Vagina (tissue), 2 donors: ENCODE measurements around the gene CHIC1.

Experiments used
- CTCF ChIP-seq, 3 experiments: fragments of 450-650 bp in 2 of 3; fragments of 200-600 bp in 1 of 3; sonication (generic) in 1 of 3; IDR thresholded peaks; one replicate each; pipeline ENCODE4 v1.5.1; 2017 to 2019; ENCODE audit warnings: antibody characterized with exemption in 3 of 3, mild to moderate bottlenecking in 2 of 3, moderate library complexity in 2 of 3
- POLR2A ChIP-seq, 2 donors: fragments of 450-650 bp; IDR thresholded peaks; one replicate each; pipeline ENCODE4 v1.6.1; 2017; ENCODE audit warnings: antibody characterized with exemption in 2 of 2, mild to moderate bottlenecking in 2 of 2, moderate library complexity in 2 of 2
- POLR2AphosphoS5 ChIP-seq, 2 donors: sonication (generic); formaldehyde crosslinking; IDR thresholded peaks; one replicate each; pipeline ENCODE4 v1.9.0; 2017; ENCODE audit warnings: antibody characterized with exemption in 2 of 2, mild to moderate bottlenecking in 2 of 2, low read depth in 1 of 2; ENCODE audit not compliant: insufficient read depth in 1 of 2

- TF ChIP-seq CTCF (IDR thresholded peaks at IDR 0.05) (no peak), POLR2AphosphoS5 (IDR thresholded peaks at IDR 0.05; ENCODE audit: insufficient read depth in 1 of 2, low read depth in 1 of 2) (no peak), POLR2A (IDR thresholded peaks at IDR 0.05) (no peak)
Measured at GRCh38 chrX:73525928-73526690, 36.9 kb upstream of the CHIC1 start.
